ENCODE results near the gene KIAA2012.

Gene KIAA2012

GRCh38 chr2:202141329-202141947, 68.4 kb downstream of the KIAA2012 start:
- no peak for TF ChIP-seq CTCF (IDR thresholded peaks at IDR 0.05; ENCODE audit: control insufficient read depth, insufficient read depth, low read depth, low read length, missing control alignments)
- no peak for DNase-seq (ENCODE audit: low read depth)

GRCh38 chr2:202142540-202142939, 69.5 kb downstream of the KIAA2012 start:
- no peak for TF ChIP-seq CTCF (IDR thresholded peaks at IDR 0.05; ENCODE audit: control insufficient read depth, insufficient read depth, low read depth, low read length, missing control alignments)
- no peak overlapping the region for H3K4me3 ChIP-seq (ENCODE audit: control insufficient read depth, low read depth, low read length)
- no peak for DNase-seq (ENCODE audit: low read depth)

More at GRCh38 chr2:202141329-202141947, 68.4 kb downstream of the KIAA2012 start:
- H3K4me3 ChIP-seq (ENCODE audit: control insufficient read depth, low read depth, low read length), result no peak overlapping the region

GRCh38 chr2:202147775-202148174, 74.7 kb downstream of the KIAA2012 start:
- no peak for DNase-seq (ENCODE audit: low read depth)
- peak; percentile 5 for TF ChIP-seq CTCF (IDR thresholded peaks at IDR 0.05; ENCODE audit: control insufficient read depth, insufficient read depth, low read depth, low read length, missing control alignments)
- no peak overlapping the region for H3K4me3 ChIP-seq (ENCODE audit: control insufficient read depth, low read depth, low read length)

GRCh38 chr2:202148515-202149154, 75.6 kb downstream of the KIAA2012 start:
- TF ChIP-seq CTCF (IDR thresholded peaks at IDR 0.05; ENCODE audit: control insufficient read depth, insufficient read depth, low read depth, low read length, missing control alignments), result no peak
- DNase-seq (ENCODE audit: low read depth), result no peak
- H3K4me3 ChIP-seq (ENCODE audit: control insufficient read depth, low read depth, low read length), result no peak overlapping the region

- H3K4me3 ChIP-seq (ENCODE audit: control insufficient read depth, low read depth, low read length), result no peak overlapping the region
- TF ChIP-seq CTCF (IDR thresholded peaks at IDR 0.05; ENCODE audit: control insufficient read depth, insufficient read depth, low read depth, low read length, missing control alignments), result peak; percentile 8
- DNase-seq (ENCODE audit: low read depth), result no peak
Measured at GRCh38 chr2:202149155-202149762, 76.2 kb downstream of the KIAA2012 start.

GRCh38 chr2:202149936-202150335, 76.9 kb downstream of the KIAA2012 start:
- no peak for TF ChIP-seq CTCF (IDR thresholded peaks at IDR 0.05; ENCODE audit: control insufficient read depth, insufficient read depth, low read depth, low read length, missing control alignments)
- DNase-seq (ENCODE audit: low read depth), result no peak
- H3K4me3 ChIP-seq (ENCODE audit: control insufficient read depth, low read depth, low read length), result no peak overlapping the region
